Measurements from ENCODE around the gene IL7R.

Gene IL7R, protein sequence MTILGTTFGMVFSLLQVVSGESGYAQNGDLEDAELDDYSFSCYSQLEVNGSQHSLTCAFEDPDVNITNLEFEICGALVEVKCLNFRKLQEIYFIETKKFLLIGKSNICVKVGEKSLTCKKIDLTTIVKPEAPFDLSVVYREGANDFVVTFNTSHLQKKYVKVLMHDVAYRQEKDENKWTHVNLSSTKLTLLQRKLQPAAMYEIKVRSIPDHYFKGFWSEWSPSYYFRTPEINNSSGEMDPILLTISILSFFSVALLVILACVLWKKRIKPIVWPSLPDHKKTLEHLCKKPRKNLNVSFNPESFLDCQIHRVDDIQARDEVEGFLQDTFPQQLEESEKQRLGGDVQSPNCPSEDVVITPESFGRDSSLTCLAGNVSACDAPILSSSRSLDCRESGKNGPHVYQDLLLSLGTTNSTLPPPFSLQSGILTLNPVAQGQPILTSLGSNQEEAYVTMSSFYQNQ

DNA sequence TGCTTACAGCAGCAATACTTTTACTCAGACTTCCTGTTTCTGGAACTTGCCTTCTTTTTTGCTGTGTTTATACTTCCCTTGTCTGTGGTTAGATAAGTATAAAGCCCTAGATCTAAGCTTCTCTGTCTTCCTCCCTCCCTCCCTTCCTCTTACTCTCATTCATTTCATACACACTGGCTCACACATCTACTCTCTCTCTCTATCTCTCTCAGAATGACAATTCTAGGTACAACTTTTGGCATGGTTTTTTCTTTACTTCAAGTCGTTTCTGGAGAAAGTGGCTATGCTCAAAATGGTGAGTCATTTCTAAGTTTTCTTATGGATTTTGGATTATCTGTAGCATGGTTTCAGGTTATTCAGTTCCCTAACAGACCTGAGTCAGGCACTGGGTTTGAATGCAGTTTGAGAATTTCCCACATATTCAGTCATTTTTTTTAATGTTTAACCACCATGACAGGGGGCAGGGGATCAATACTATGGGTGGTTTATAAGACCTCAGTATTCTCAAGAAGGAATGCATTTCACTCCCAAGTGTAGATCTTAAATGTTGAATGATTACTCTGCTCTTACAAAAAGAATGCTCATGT is at the start of gene IL7R:
IL7R (plus strand) TSS at position 127 of the 587 bp plus-strand sequence; CDS start at position 214, 87 bp downstream.
- Mint-ChIP-seq H3K27me3 (no peaks in the 10 kb centered on the region), H3K27ac (peak within 1 kb of the TSS; percentile 99), H3K9me3 (no peaks in the 10 kb centered on the region), H3K4me3 (peak within 1 kb of the TSS; percentile 84), H3K4me1 (peaks cover 69% of the 10 kb centered on the region), H3K36me3 (peaks cover 53% of the 10 kb centered on the region)
- CTCF ChIA-PET: interaction anchor here (0.7 to 3.1 kb wide), 11 partner anchors 27 to 206 kb away, joined by 3 to 6 read pairs (median 4); no protein-coding TSS in a partner anchor
- DNase-seq: no peak

DNA sequence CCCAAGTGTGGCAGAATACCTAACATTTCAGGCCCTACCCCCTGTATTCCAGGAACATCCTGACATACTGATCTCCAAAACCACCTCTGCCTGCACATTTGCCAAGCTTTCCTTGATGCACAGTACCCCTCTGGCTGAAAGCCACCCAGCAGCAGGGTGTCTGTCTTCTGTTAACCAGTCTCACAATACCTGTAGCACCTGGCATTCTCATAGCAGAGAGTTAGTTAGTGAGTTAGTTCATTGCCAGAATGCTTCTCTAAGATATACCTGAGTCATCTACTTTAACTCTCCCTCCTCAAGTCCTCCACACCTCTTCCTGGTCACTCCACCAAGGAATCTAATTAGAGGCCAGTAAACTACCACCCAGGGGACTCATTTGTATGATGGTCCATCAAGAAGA is 46.1 kb upstream of the IL7R start:
- DNase-seq: peak; percentile 40
- peak overlapping the region; percentile 17 for H3K4me3 Mint-ChIP-seq
- peaks cover 66% of the 10 kb centered on the region for H3K4me1 Mint-ChIP-seq

DNA sequence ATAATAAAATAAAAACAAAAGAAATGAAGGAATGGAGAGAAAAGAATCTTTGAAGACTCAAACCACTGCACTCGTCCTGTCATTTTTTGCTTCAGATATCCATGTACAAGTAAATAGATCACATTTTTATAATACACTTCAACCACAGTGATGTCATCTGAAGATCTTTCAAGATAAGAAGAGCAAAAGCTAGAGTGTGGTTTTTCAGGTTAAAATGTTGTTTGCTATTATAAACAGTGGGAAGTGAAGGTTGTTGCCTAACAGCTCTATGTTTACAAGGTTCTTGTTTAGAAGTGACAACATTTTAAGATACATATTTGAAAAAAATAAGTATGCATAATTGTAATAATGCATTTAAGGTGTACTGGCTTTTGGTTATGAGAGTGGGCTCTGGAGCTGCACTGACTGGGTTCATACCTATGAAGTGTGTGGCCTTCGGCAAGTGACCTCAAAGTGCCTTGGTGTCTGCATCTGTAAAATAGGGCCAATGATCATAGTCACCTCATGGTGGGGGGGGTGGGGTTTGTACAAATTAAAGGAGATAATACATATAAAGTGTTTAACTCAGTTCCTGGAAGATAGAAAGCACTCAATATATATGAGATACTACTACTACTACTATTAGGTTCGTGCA is 45.5 kb upstream of the IL7R start:
- Mint-ChIP-seq H3K9me3 (no peaks in the 10 kb centered on the region), H3K36me3 (peaks cover 8% of the 10 kb centered on the region), H3K27me3 (no peaks in the 10 kb centered on the region), H3K4me1 (peaks cover 66% of the 10 kb centered on the region), H3K4me3 (peak overlapping the region; percentile 35), H3K27ac (peak overlapping the region; percentile 92)
- peak; percentile 69 for DNase-seq
- CTCF ChIA-PET: interaction anchor here (0.8 to 3.5 kb wide), 8 partner anchors 9 to 160 kb away, joined by 3 to 28 read pairs (median 4); partner anchors contain the start of gene IL7R

More for the DNA sequence above, 46.1 kb upstream of the IL7R start:
- Mint-ChIP-seq H3K27me3 (no peaks in the 10 kb centered on the region), H3K27ac (peak overlapping the region; percentile 92), H3K9me3 (no peaks in the 10 kb centered on the region), H3K36me3 (peaks cover 8% of the 10 kb centered on the region)
- CTCF ChIA-PET: interaction anchor here (0.8 to 3.5 kb wide), 6 partner anchors 10 to 114 kb away, joined by 3 to 28 read pairs (median 4); partner anchors contain the start of gene IL7R

DNA sequence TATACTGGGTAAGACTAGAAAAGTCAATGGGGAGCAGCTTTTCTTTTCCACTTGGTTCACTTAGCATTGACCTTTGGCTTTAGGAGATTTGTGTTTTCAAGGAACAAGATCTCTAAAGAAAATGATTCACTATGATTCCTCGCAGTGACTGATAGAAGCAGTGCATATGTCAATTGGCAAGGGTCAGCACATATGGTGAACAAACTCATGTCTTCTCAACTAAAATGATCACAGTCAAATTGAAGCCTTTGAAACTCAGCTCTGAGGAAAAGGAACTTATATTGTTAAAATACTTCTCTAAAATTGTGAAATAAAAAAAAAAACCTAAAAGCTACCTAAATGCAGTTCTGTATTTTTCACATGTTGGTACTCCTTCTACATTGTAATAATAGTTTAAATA is 43.2 kb upstream of the IL7R start:
- no peaks in the 10 kb centered on the region for H3K27me3 Mint-ChIP-seq
- peaks cover 48% of the 10 kb centered on the region for H3K4me1 Mint-ChIP-seq
- CTCF ChIA-PET: interaction anchor here (0.8 to 3.5 kb wide), 9 partner anchors 10 to 106 kb away, joined by 3 to 28 read pairs (median 5); partner anchors contain the start of gene IL7R
- no peaks in the 10 kb centered on the region for H3K9me3 Mint-ChIP-seq
- no peak for DNase-seq
- no peak overlapping the region for H3K27ac Mint-ChIP-seq
- H3K36me3 Mint-ChIP-seq: peaks cover 6% of the 10 kb centered on the region
- no peak overlapping the region for H3K4me3 Mint-ChIP-seq

DNA sequence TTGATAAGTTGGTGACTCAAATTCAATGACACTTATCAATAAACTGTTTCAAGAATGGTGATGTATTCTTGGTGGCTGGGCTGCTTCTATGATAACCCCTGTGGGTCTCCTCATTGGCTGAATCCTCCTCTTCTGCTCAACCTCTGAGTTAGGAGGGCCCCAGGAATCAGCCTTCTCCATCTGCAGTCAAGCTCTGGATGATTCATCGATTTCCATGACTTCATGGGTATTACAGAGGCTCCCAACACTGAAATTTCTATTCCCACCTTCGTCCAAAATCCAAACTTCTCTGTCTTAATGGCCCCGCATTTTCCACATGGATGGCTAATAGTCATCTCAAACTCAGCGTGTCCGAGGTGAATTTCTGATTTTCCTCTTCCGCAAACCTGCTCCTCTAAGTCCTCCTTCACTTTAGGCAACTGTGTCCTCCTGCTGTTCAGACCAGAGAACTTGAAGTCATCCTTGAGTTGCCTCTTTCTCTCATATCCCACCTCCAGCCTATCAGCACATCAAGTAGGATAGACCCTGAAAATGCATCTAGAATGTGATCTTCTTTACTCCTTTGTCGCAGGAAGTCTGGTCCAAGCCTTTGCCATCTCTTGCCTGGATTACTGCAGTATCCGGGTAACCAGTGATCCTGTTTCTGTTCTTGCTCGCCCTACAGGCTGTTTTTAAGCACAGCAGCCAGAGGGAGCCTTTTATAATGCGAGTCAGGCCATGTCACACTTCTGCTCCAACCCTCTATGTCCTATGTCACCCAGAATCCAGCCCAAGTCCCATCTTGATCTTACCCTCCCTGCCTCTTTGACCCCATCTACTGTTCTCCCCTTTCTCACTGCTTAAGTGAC is 41.4 kb upstream of the IL7R start:
- CTCF ChIA-PET: interaction anchor here (0.8 to 1.8 kb wide), 6 partner anchors 10 to 37 kb away, joined by 3 to 6 read pairs (median 4); no protein-coding TSS in a partner anchor
- Mint-ChIP-seq H3K27me3 (no peaks in the 10 kb centered on the region), H3K27ac (no peak overlapping the region), H3K9me3 (no peaks in the 10 kb centered on the region), H3K36me3 (peaks cover 8% of the 10 kb centered on the region), H3K4me1 (peaks cover 49% of the 10 kb centered on the region), H3K4me3 (no peak overlapping the region)
- peak; percentile 61 for DNase-seq

DNA sequence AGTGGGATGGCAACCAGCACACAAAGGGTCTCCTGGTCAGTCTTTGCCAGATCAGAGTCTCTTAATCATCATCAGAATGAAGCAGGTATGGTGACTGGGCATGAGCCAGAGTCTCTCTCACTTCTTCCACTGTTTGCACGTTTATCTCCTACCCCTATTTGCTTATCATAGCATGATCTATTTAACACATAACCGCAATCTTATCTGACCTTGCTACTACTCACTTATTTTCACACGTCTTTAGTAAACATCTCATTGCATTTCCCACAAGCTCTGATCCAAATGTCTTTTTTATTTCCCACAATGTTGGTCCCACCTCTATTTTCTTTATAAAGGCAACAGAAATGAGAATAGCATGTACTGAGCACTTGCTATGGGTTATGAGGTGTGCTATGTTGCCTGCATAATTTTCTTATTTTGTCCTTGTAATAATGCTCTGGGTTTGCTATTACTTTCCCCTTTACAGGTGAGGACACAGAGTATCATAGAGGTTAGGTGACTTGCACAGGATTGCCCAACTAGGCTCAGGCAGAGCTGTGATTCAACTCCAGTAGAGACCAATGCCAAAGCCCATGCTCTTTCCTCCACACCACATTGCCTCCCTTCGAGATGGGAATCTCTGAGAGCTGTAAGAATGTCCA is 39.7 kb upstream of the IL7R start:
- H3K27me3 Mint-ChIP-seq: no peaks in the 10 kb centered on the region
- no peak for DNase-seq
- CTCF ChIA-PET: interaction anchor here (1.1 to 1.8 kb wide), 8 partner anchors 16 to 42 kb away, joined by 3 to 8 read pairs (median 4); partner anchors contain the start of gene IL7R
- H3K4me1 Mint-ChIP-seq: peaks cover 51% of the 10 kb centered on the region
- H3K36me3 Mint-ChIP-seq: peaks cover 8% of the 10 kb centered on the region
- H3K27ac Mint-ChIP-seq: no peak overlapping the region
- no peaks in the 10 kb centered on the region for H3K9me3 Mint-ChIP-seq
- H3K4me3 Mint-ChIP-seq: no peak overlapping the region

DNA sequence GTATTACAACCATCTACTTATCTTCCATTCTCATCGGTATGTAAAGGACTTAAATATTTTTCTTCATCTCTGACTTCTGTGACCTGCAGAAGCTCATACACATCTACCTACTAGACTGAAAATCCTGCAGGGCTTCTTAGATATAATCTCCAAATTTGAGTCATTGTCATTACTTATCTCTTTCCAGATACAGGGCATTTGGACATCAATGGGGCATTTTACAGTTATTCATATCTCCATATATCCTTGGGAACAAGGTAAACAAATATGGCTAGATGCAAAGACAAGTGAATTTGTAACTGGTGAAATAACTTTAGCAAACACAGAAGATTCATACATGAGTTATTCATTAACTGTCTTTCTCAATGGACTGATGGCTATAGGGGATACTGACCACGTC is 37.7 kb upstream of the IL7R start:
- CTCF ChIA-PET: interaction anchor here (0.8 to 1.9 kb wide), 6 partner anchors 12 to 36 kb away, joined by 3 to 5 read pairs (median 3); no protein-coding TSS in a partner anchor
- no peaks in the 10 kb centered on the region for H3K27me3 Mint-ChIP-seq
- H3K9me3 Mint-ChIP-seq: no peaks in the 10 kb centered on the region
- DNase-seq: no peak
- H3K4me1 Mint-ChIP-seq: peaks cover 60% of the 10 kb centered on the region
- peaks cover 10% of the 10 kb centered on the region for H3K36me3 Mint-ChIP-seq
- H3K4me3 Mint-ChIP-seq: no peak overlapping the region
- no peak overlapping the region for H3K27ac Mint-ChIP-seq

DNA sequence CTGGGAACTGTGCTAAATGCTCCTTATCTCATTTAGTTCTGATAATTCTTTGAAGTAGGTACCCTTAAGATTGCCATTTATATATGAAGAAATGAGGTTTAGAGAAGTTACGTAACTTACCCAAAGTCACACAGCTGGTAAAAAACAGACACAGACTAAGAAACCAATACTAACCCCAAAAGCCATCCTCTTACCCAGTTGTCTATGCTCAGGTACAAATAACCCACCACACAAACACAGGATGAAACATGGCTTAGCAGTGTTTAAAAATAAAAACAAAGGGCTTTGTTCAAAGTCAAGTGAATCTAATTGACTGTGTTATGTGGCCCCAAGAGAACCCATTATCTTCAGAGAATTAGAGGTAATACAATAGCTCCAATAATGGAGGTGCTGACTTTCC is 37.0 kb upstream of the IL7R start:
- Mint-ChIP-seq H3K4me1 (peaks cover 61% of the 10 kb centered on the region), H3K9me3 (no peaks in the 10 kb centered on the region), H3K36me3 (peaks cover 16% of the 10 kb centered on the region), H3K27ac (peak overlapping the region; percentile 71), H3K27me3 (no peaks in the 10 kb centered on the region), H3K4me3 (no peak overlapping the region)
- CTCF ChIA-PET: interaction anchor here (0.6 to 4.6 kb wide), 9 partner anchors 9 to 168 kb away, joined by 3 to 25 read pairs (median 5); no protein-coding TSS in a partner anchor
- DNase-seq: no peak

DNA sequence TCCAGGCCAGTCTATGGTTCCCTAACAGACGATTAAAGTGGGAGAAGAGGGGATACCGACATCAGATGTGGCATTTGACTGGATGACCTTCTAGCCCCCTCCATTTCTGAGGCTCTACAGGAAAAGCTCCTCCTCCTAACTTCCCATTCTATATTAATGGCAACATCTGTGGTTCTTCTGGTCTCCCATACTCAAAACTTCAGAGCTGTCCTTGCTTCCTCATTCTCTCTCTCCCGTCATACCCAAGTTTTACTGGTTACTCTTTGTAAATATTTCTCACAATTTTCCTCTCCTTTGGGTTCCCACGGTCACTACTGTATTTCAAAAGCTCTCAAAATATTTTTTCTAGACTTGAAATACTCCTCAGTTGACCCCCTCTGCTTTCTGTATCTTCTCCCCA is 36.0 kb upstream of the IL7R start:
- CTCF ChIA-PET: interaction anchor here (1.0 to 5.0 kb wide), 13 partner anchors 8 to 169 kb away, joined by 3 to 25 read pairs (median 5); partner anchors contain the start of gene IL7R
- Mint-ChIP-seq H3K9me3 (no peaks in the 10 kb centered on the region), H3K36me3 (peaks cover 16% of the 10 kb centered on the region), H3K27ac (peak overlapping the region; percentile 71), H3K4me1 (peaks cover 70% of the 10 kb centered on the region), H3K4me3 (no peak overlapping the region), H3K27me3 (no peaks in the 10 kb centered on the region)
- DNase-seq: no peak

DNA sequence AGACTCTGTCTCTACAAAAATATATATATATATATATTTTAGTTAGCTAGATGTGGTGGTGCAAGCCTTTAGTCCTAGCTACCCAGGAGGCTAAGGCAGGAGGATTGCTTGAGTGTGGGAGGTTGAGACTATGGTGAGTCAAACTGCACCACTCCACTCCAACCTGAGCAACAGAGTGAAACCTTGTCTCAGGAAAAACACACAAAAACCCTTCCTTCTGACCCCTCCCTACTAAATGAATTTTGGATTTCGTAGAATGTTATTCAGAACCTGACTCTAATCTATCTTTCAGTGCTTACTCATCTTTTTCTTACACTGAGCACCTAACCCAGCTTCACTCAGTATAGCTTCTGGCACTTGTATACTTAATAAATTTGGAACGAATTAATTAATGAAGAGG is 35.2 kb upstream of the IL7R start:
- peak overlapping the region; percentile 10 for H3K4me3 Mint-ChIP-seq
- CTCF ChIA-PET: interaction anchor here (0.8 to 5.0 kb wide), 10 partner anchors 9 to 170 kb away, joined by 3 to 25 read pairs (median 8); partner anchors contain the start of gene IL7R

DNA sequence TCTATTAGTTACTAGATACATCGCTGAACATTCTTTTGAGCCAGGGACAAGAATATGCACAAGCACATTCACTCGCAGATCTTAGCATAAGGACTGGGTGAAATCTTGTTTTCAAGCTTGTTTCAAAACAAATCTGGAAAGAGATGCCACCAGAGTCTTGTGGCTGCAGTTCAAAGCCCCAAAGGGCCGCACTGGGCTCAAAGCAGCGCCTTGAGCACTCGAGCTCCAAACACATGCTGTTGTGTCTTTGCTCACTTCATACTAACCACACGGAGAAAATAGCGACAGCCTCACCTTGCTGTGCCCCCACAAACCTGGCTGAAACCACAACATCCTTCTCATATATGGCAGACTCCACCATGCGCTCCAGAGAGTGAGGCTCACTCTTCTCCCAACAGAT is 34.2 kb upstream of the IL7R start:
- Mint-ChIP-seq H3K27me3 (no peaks in the 10 kb centered on the region), H3K36me3 (peaks cover 16% of the 10 kb centered on the region), H3K27ac (peak overlapping the region; percentile 86), H3K4me3 (peak overlapping the region; percentile 39), H3K4me1 (peaks cover 88% of the 10 kb centered on the region), H3K9me3 (no peaks in the 10 kb centered on the region)
- DNase-seq: peak; percentile 78
- CTCF ChIA-PET: interaction anchor here (1.2 to 5.0 kb wide), 13 partner anchors 10 to 205 kb away, joined by 4 to 25 read pairs (median 7); partner anchors contain the start of gene IL7R

More for the DNA sequence above, 35.2 kb upstream of the IL7R start:
- no peak for DNase-seq
- Mint-ChIP-seq H3K9me3 (no peaks in the 10 kb centered on the region), H3K27me3 (no peaks in the 10 kb centered on the region), H3K4me1 (peaks cover 78% of the 10 kb centered on the region), H3K27ac (peak overlapping the region; percentile 86), H3K36me3 (peaks cover 16% of the 10 kb centered on the region)

DNA sequence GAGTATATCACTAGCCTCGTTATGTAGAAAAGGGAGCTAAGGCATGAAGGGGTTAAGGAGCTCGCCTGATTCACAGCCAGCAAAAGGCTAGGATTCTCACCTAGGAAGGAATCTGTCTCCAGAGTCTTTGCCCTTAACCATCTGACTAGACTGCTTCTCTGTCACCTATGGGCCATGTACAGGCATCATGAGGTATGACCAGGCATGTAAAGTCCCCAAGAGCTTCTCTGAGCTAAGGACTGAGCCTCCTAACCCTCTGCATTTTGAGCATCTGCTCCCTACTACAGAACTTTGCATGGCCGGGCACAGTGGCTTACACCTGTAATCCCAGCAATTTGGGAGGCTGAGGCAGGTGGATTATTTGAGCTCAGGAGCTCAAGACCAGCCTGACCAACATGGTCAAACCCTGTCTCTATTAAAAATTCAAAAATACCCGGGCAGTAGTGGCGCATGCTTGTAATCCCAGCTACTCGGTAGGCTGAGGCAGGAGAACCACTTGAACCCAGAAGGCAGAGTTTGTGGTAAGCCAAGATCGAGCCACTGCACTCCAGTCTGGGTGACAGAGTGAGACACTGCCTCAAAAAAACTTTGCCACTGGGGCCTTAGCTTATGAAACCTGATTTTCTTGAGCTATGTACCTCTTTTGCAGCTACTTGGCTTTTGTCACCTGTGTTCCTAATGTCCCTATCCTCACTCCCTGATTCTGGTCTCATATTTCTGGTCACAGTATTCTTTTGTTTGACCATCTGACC is 33.2 kb upstream of the IL7R start:
- no peak for DNase-seq
- H3K27me3 Mint-ChIP-seq: no peaks in the 10 kb centered on the region
- H3K9me3 Mint-ChIP-seq: no peaks in the 10 kb centered on the region
- peak overlapping the region; percentile 86 for H3K27ac Mint-ChIP-seq
- peaks cover 98% of the 10 kb centered on the region for H3K4me1 Mint-ChIP-seq
- H3K4me3 Mint-ChIP-seq: no peak overlapping the region
- CTCF ChIA-PET: interaction anchor here (0.6 to 5.0 kb wide), 14 partner anchors 8 to 206 kb away, joined by 3 to 25 read pairs (median 6); partner anchors contain the start of gene IL7R
- H3K36me3 Mint-ChIP-seq: peaks cover 16% of the 10 kb centered on the region

Data from activated naive CD4-positive, alpha-beta T cell treated with anti-CD3 and anti-CD28 coated beads, Interleukin-2, amount 10 ng/mL, durations not matched to agents 7 days and 5 days (primary cell).